ENCODE measurements around the gene KRTAP5-2.
"Not testable (repeated sequence)": the region's sequence is repeated elsewhere in the genome, so short reads cannot be mapped to it uniquely, and the experiment has no call there.

Gene KRTAP5-2

GRCh38 chr11:1604711-1605110 is 6.6 kb upstream of the KRTAP5-2 start:
- TF ChIP-seq CTCF (IDR thresholded peaks at IDR 0.05; ENCODE audit: insufficient read depth, missing control alignments), result no peak
- no peak for FAIRE-seq
- DNase-seq (ENCODE audit: insufficient read length, low spot score), result no peak

DNA sequence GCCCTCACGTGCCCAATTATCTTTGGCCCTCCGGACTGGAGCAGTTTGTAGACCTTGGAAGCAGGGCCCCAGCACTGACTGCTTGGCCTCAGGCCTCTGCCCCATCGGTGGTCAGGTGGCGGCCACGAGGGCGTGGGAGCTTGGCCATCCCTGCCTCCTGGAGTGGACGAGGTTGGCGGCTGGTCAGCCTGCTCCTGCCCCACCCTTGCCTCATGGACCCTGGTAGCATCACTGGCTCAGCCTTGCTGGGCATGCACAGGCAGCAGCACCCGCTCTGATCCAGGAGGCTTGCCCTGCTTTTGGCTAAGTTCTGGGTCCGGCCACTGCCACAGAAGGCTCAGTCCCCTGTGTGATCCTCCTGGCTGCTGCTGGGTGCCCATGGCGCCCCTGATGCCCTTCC is 6.1 kb upstream of the KRTAP5-2 start:
- DNase-seq (ENCODE audit: insufficient read length, low spot score), result no peak
- TF ChIP-seq CTCF (IDR thresholded peaks at IDR 0.05; ENCODE audit: insufficient read depth, missing control alignments), result no peak
- no peak for FAIRE-seq

DNA sequence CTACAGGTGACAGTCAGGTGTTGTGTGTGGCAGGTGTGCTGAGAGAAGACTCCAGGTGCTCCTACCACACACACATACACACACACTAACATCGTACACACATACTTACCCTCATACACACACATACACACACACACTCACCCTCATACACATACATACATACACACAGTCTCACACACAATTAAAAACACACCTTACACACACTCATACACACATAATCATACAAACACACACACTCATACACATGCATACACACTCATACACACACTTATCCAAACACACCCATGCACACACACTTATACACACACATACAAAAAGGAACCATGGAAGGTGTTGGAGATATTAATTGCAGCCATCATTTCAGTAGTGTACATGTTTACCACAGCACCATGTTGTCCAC is 5.5 kb upstream of the KRTAP5-2 start:
- no peak for DNase-seq (ENCODE audit: insufficient read length, low spot score)
- FAIRE-seq, result no peak
- TF ChIP-seq CTCF (IDR thresholded peaks at IDR 0.05; ENCODE audit: insufficient read depth, missing control alignments), result no peak

GRCh38 chr11:1601663-1602062 is 3.6 kb upstream of the KRTAP5-2 start:
- DNase-seq (ENCODE audit: insufficient read length, low spot score); FAIRE-seq: not testable (repeated sequence)

- DNase-seq (ENCODE audit: insufficient read length, low spot score) (no peak), FAIRE-seq (no peak)
- TF ChIP-seq CTCF (IDR thresholded peaks at IDR 0.05; ENCODE audit: insufficient read depth, missing control alignments), result no peak
Measured at GRCh38 chr11:1600626-1601025, 2.5 kb upstream of the KRTAP5-2 start.

DNA sequence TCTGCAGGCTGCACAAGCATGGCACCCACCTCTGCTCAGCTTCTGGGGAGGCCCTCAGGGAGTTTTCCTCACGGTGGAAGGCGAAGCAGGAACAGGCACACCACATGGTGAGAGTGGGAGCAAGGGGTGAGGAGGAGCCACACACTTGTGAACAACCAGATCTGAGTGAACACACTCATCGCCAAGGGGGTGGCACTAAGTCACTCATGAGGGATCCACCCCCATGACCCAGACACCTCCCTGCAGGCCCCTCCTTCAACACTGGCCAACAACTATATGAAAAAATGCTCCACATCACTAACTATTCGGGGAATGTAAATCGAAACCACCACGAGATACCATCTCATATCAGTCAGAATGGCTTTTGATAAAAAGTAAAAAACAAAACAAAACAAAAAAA is 722 bp upstream of the KRTAP5-2 start:
- TF ChIP-seq CTCF (IDR thresholded peaks at IDR 0.05; ENCODE audit: insufficient read depth, missing control alignments), result no peak
- FAIRE-seq (no peak), DNase-seq (ENCODE audit: insufficient read length, low spot score) (no peak)

DNA sequence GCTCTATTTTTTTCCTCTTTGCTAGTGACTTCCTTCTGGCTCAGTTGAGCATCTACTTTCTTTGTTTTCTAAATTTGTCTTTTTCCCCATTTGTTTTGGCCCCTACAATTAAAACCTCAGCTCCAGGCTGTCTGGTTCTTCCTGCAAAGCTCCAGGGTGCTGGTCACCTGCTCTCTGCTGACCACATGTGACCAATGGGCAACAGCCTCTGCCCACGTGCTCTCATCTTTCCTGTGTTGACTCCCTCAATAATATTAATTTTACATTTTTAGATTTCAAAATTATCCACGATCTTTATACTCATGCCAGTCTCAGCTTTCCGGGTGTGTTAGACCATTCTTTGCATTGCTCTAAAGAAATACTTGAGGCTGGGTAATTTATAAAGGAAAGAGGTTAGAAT is 312 bp upstream of the KRTAP5-2 start:
- FAIRE-seq; DNase-seq (ENCODE audit: insufficient read length, low spot score): not testable (repeated sequence)

DNA sequence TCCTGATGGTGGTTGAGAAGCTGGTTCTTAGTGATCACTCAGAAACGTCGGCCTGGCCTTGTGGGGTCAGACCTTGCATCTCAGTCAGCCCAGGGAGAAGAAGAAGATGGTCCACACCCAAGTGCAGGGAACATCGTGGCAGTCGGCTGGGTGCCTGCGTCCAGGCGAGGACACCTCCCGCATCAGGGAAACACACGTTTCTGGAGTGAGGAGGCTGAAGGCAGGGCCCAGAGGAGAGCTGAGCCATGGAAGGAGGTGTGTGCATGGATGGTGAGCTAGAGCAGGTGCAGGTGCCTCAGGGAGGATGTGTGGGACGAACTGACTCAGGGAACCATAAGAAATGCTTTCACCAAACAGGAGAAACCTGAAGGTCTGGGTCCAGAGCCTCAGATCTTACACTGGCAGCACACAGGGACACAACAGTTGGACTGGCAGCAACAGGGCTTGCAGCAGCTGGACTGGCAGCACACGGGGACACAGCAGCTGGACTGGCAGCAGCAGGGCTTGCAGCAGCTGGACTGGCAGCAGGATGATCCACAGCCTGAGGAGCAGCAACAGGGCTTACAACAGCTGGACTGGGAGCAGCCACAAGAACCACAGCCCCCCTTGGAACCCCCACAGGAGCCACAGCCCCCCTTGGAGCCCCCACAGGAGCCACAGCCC is 632 bp downstream of the KRTAP5-2 start:
- DNase-seq (ENCODE audit: insufficient read length, low spot score), result no peak
- no peak for FAIRE-seq
- no peak for TF ChIP-seq CTCF (IDR thresholded peaks at IDR 0.05; ENCODE audit: insufficient read depth, missing control alignments)

- DNase-seq (ENCODE audit: insufficient read length, low spot score); FAIRE-seq: not testable (repeated sequence)
Measured at GRCh38 chr11:1596576-1597121, 1.4 kb downstream of the KRTAP5-2 start.

Measured in D721Med (cell line).